GM12878 (cell line): Measurements from ENCODE around the gene KIAA0408. TPM values are rescaled to one million over a fixed set of nuclear protein-coding genes. Genes with fewer than 3 reads are reported as not detected.
A peak's percentile ranks its signal among the peaks of the same experiment; 100 is the strongest.

Source experiments
- CHD2 ChIP-seq: IDR thresholded peaks from 2 replicates; pipeline ENCODE4 v1.6.1; 2011; ENCODE audit warnings: low read depth, low read length, improper control_type of control experiment, borderline replicate concordance
- CREM ChIP-seq: IDR thresholded peaks from 2 replicates; pipeline ENCODE4 v1.6.1; 2014; ENCODE audit warnings: antibody characterized with exemption, low read depth
- FOXK2 ChIP-seq: fragments of 450-650 bp; IDR thresholded peaks from 2 replicates; pipeline ENCODE4 v1.6.1; 2017; ENCODE audit warnings: mild to moderate bottlenecking, moderate library complexity
- HDAC2 ChIP-seq: fragments of 200-600 bp; sonication (generic); IDR thresholded peaks from 2 replicates; pipeline ENCODE4 v1.6.1; 2017
- IKZF2 ChIP-seq, 2 experiments: fragments of 450-650 bp; IDR thresholded peaks; 2 replicates each; pipeline ENCODE4 v1.6.1; 2017; ENCODE audit warnings: mild to moderate bottlenecking in 2 of 2, moderate library complexity in 2 of 2
- JUNB ChIP-seq: IDR thresholded peaks from 2 replicates; pipeline ENCODE4 v1.6.1; 2016; ENCODE audit warnings: antibody characterized with exemption, mild to moderate bottlenecking
- MTA2 ChIP-seq: fragments of 450-650 bp; IDR thresholded peaks from 2 replicates; pipeline ENCODE4 v1.6.1; 2016; ENCODE audit warnings: low read depth, mild to moderate bottlenecking, moderate library complexity
- NFXL1 ChIP-seq: fragments of 450-650 bp; IDR thresholded peaks from 2 replicates; pipeline ENCODE4 v1.6.1; 2017; ENCODE audit warnings: antibody characterized with exemption, mild to moderate bottlenecking, borderline replicate concordance
- RAD51 ChIP-seq: fragments of 450-650 bp; IDR thresholded peaks from 2 replicates; pipeline ENCODE4 v1.6.1; 2016; ENCODE audit warnings: moderate library complexity, mild to moderate bottlenecking, inconsistent platforms
- RUNX3 ChIP-seq: IDR thresholded peaks from 2 replicates; pipeline ENCODE4 v1.6.1; 2012; ENCODE audit warnings: low read length, inconsistent platforms
- SMAD5 ChIP-seq: IDR thresholded peaks from 2 replicates; pipeline ENCODE4 v1.6.1; 2016; ENCODE audit warnings: antibody characterized with exemption, low read depth
- SMC3 ChIP-seq: IDR thresholded peaks from 2 replicates; pipeline ENCODE4 v1.6.1; 2011; ENCODE audit warnings: low read length, improper control_type of control experiment, borderline replicate concordance
- TCF7 ChIP-seq: IDR thresholded peaks from 2 replicates; pipeline ENCODE4 v1.6.1; 2014; ENCODE audit warnings: antibody characterized with exemption, borderline replicate concordance
- USF1 ChIP-seq: IDR thresholded peaks from 2 replicates; pipeline ENCODE4 v1.6.1; 2011; ENCODE audit warnings: borderline replicate concordance, low read depth, mild to moderate bottlenecking, moderate library complexity, mixed read lengths, low read length; ENCODE audit not compliant: insufficient read depth; ENCODE audit errors: extremely low read length
- YY1 ChIP-seq: IDR thresholded peaks from 2 replicates; pipeline ENCODE4 v1.6.1; 2011; ENCODE audit warnings: low read depth, mild to moderate bottlenecking, low read length
- ZNF592 ChIP-seq: fragments of 450-650 bp; IDR thresholded peaks from 2 replicates; pipeline ENCODE4 v1.6.1; 2017; ENCODE audit warnings: mild to moderate bottlenecking, moderate library complexity
- polyA plus RNA-seq, 11 experiments: library from polyadenylated mRNA; depleted of rRNA in 4 of 11; unstranded in 6 of 11; stranded (reverse) in 5 of 11; fragments of >200 nt; fragmentation: Nextera tagmentation in 4 of 11; fragmentation: Illumina TruSeq in 1 of 11; extraction: Ambion mirVana in 4 of 11; extraction: Trizol in 1 of 11; gene quantifications; 1 replicate in 1 of 11; 2 replicates in 10 of 11; pipeline versions ENCODE4 v1.2.1 to v1.2.3, GENCODE V29; 2011 to 2016; ENCODE audit warnings: inconsistent platforms in 2 of 11, missing spikeins in 2 of 11, low read depth in 1 of 11
- total RNA-seq, 4 experiments: library from RNA; depleted of rRNA in 3 of 4; stranded (reverse); fragments of >200 nt in 3 of 4; fragmentation: Illumina TruSeq in 1 of 4; extraction: Trizol in 1 of 4; gene quantifications; 2 replicates each; pipeline versions ENCODE4 v1.2.1 to v1.2.3, GENCODE V29; 2013 to 2021
- TF ChIP-seq, protein P1 (sequence below): fragments of 450-650 bp; formaldehyde crosslinking; IDR thresholded peaks from 2 replicates; pipeline ENCODE4 v1.4.0; 2022; ENCODE audit warnings: mild to moderate bottlenecking, moderate library complexity
- TF ChIP-seq, protein P2 (sequence below): fragments of 450-650 bp; IDR thresholded peaks from 2 replicates; pipeline ENCODE4 v1.6.1; 2017; ENCODE audit warnings: mild to moderate bottlenecking, low read depth, inconsistent platforms; ENCODE audit not compliant: poor library complexity, severe bottlenecking

KIAA0408 gene
- total and polyA plus RNA-seq, 10 of the 15 experiments (the other 5 are each of a cell fraction or from before 2014, with no cell fraction given), result 0.03 to 0.30 (median 0.06) TPM; not detected in 4

- TF ChIP-seq NFXL1 (no peak), CREM (no peak), HDAC2 (no peak), RAD51 (0 out of 2 replicates have a peak, but pooled peaks have one; percentile 40), TCF7 (no peak), CHD2 (no peak), MTA2 (peak; percentile 42; the same call in 1 of the 2 replicates), JUNB (peak; percentile 46), SMAD5 (no peak), RUNX3 (peak; percentile 37; the same call in 1 of the 2 replicates), USF1 (no peak), SMC3 (peak; percentile 85), YY1 (peak; percentile 77), IKZF2 (IDR thresholded peaks at IDR 0.05) (peak in 1 of 2 experiments; percentile 25; a peak in 1 of 4 replicates), FOXK2 (no peak), ZNF592 (no peak)
- TF ChIP-seq, protein P1, sequence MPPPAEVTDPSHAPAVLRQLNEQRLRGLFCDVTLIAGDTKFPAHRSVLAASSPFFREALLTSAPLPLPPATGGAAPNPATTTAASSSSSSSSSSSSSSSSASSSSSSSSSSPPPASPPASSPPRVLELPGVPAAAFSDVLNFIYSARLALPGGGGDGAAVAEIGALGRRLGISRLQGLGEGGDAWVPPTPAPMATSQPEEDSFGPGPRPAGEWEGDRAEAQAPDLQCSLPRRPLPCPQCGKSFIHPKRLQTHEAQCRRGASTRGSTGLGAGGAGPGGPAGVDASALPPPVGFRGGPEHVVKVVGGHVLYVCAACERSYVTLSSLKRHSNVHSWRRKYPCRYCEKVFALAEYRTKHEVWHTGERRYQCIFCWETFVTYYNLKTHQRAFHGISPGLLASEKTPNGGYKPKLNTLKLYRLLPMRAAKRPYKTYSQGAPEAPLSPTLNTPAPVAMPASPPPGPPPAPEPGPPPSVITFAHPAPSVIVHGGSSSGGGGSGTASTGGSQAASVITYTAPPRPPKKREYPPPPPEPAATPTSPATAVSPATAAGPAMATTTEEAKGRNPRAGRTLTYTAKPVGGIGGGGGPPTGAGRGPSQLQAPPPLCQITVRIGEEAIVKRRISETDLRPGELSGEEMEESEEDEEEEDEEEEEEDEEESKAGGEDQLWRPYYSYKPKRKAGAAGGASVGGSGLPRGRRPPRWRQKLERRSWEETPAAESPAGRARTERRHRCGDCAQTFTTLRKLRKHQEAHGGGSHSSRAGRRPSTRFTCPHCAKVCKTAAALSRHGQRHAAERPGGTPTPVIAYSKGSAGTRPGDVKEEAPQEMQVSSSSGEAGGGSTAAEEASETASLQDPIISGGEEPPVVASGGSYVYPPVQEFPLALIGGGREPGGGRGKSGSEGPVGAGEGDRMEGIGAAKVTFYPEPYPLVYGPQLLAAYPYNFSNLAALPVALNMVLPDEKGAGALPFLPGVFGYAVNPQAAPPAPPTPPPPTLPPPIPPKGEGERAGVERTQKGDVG (CRISPR knock-in tag), result no peak
- TF ChIP-seq, protein P2, sequence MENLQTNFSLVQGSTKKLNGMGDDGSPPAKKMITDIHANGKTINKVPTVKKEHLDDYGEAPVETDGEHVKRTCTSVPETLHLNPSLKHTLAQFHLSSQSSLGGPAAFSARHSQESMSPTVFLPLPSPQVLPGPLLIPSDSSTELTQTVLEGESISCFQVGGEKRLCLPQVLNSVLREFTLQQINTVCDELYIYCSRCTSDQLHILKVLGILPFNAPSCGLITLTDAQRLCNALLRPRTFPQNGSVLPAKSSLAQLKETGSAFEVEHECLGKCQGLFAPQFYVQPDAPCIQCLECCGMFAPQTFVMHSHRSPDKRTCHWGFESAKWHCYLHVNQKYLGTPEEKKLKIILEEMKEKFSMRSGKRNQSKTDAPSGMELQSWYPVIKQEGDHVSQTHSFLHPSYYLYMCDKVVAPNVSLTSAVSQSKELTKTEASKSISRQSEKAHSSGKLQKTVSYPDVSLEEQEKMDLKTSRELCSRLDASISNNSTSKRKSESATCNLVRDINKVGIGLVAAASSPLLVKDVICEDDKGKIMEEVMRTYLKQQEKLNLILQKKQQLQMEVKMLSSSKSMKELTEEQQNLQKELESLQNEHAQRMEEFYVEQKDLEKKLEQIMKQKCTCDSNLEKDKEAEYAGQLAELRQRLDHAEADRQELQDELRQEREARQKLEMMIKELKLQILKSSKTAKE, result peak; percentile 89
These were observed 38.6 kb downstream of the KIAA0408 start (continued) for GRCh38 chr6:127420556-127420955.
